Glutamatergic neuron (in vitro differentiated cells): ENCODE measurements around the gene SNX22. TPM values are rescaled to one million over a fixed set of nuclear protein-coding genes. Genes with fewer than 3 reads are reported as not detected.

Source experiments
- DNase-seq: peaks from one replicate; pipeline ENCODE4 v3.0.0; 2022
- H3K27ac Mint-ChIP-seq: one replicate; pipeline ENCODE4 v1.8.0; 2020; ENCODE audit warnings: mild to moderate bottlenecking, mixed read lengths, inconsistent platforms; ENCODE audit not compliant: unreplicated experiment
- H3K27me3 Mint-ChIP-seq: one replicate; pipeline ENCODE4 v1.8.0; 2020; ENCODE audit warnings: mild to moderate bottlenecking, moderate library complexity, mixed read lengths, inconsistent platforms; ENCODE audit not compliant: unreplicated experiment
- H3K36me3 Mint-ChIP-seq: one replicate; pipeline ENCODE4 v1.8.0; 2020; ENCODE audit warnings: mild to moderate bottlenecking, mixed read lengths, inconsistent platforms; ENCODE audit not compliant: unreplicated experiment
- H3K4me1 Mint-ChIP-seq: one replicate; pipeline ENCODE4 v1.8.0; 2020; ENCODE audit warnings: mild to moderate bottlenecking, low read depth, mixed read lengths, inconsistent platforms; ENCODE audit not compliant: unreplicated experiment
- H3K4me3 Mint-ChIP-seq: one replicate; pipeline ENCODE4 v1.8.0; 2020; ENCODE audit warnings: mild to moderate bottlenecking, mixed read lengths, inconsistent platforms; ENCODE audit not compliant: unreplicated experiment
- H3K9me3 Mint-ChIP-seq: one replicate; pipeline ENCODE4 v1.8.0; 2020; ENCODE audit warnings: mild to moderate bottlenecking, moderate library complexity, mixed read lengths, inconsistent platforms; ENCODE audit not compliant: unreplicated experiment
- CTCF ChIP-seq: fragments of 200-600 bp; sonication (generic); IDR thresholded peaks from one replicate; pipeline ENCODE4 v1.5.0; 2021; ENCODE audit not compliant: partially characterized antibody, unreplicated experiment
- total RNA-seq: library from RNA; stranded (reverse); fragmentation: NEBNext Ultra II Directional; extraction: Animal tissue kit (Norgen Biotek cat#: 25700); gene quantifications from one replicate; pipeline ENCODE4 v1.2.1, GENCODE V29; 2021; ENCODE audit not compliant: unreplicated experiment

The SNX22 gene
- total RNA-seq, 1 donor from 2014 or later, result 4.6 TPM

- H3K27me3 Mint-ChIP-seq, result peaks cover 5% of the 10 kb centered on the region
- peak; percentile 99 for DNase-seq
- H3K4me3 Mint-ChIP-seq, result peak overlapping the region; percentile 74
- H3K27ac Mint-ChIP-seq, result peak overlapping the region; percentile 70
- TF ChIP-seq CTCF, result peak; percentile 96
- H3K4me1 Mint-ChIP-seq, result peaks cover 4% of the 10 kb centered on the region
- peaks cover 2% of the 10 kb centered on the region for H3K36me3 Mint-ChIP-seq
- H3K9me3 Mint-ChIP-seq, result peaks cover 8% of the 10 kb centered on the region
Observed at GRCh38 chr15:64153480-64154367, 2.2 kb downstream of the SNX22 start.

- no peak for DNase-seq
- H3K27ac Mint-ChIP-seq, result no peak overlapping the region
- peaks cover under 1% of the 10 kb centered on the region for H3K27me3 Mint-ChIP-seq
- no peak overlapping the region for H3K4me3 Mint-ChIP-seq
- H3K36me3 Mint-ChIP-seq, result peaks cover 4% of the 10 kb centered on the region
- H3K4me1 Mint-ChIP-seq, result peaks cover 6% of the 10 kb centered on the region
- TF ChIP-seq CTCF, result no peak
- H3K9me3 Mint-ChIP-seq, result peaks cover 7% of the 10 kb centered on the region
Observed at GRCh38 chr15:64155802-64156651, 4.5 kb downstream of the SNX22 start.

- Mint-ChIP-seq H3K36me3 (peaks cover 4% of the 10 kb centered on the region), H3K4me3 (no peak overlapping the region), H3K4me1 (peaks cover 8% of the 10 kb centered on the region), H3K27me3 (no peaks in the 10 kb centered on the region), H3K9me3 (peaks cover 6% of the 10 kb centered on the region), H3K27ac (no peak overlapping the region)
- no peak for TF ChIP-seq CTCF
- no peak for DNase-seq
Observed at GRCh38 chr15:64156652-64157331, 5.3 kb downstream of the SNX22 start.

GRCh38 chr15:64157599-64158125, 6.1 kb downstream of the SNX22 start:
- no peaks in the 10 kb centered on the region for H3K27me3 Mint-ChIP-seq
- no peak overlapping the region for H3K4me3 Mint-ChIP-seq
- peaks cover 9% of the 10 kb centered on the region for H3K9me3 Mint-ChIP-seq
- no peak for TF ChIP-seq CTCF
- peaks cover 4% of the 10 kb centered on the region for H3K36me3 Mint-ChIP-seq
- no peak for DNase-seq
- H3K27ac Mint-ChIP-seq, result no peak overlapping the region
- peaks cover 10% of the 10 kb centered on the region for H3K4me1 Mint-ChIP-seq
